ENCODE data around the gene DDX3X. TPM values are rescaled to one million over a fixed set of nuclear protein-coding genes. Genes with fewer than 3 reads are reported as not detected.

DDX3X gene
- total RNA-seq, 1 experiment from 2014 or later, result 209 TPM

GRCh38 chrX:41412261-41413081 is 78.5 kb downstream of the DDX3X start:
- DNase-seq (ENCODE audit: low read depth), result peak; percentile 9

Other genes with a start within 250 kb of the DDX3X start
- gene USP9X, start 248.7 kb upstream of the DDX3X start, total RNA-seq (2014; rRNA removed; shearing (Covaris generic)), result 48.5 and 81.7 TPM in 2 replicates
- gene NYX, start 113.2 kb downstream of the DDX3X start, total RNA-seq (2014; rRNA removed; shearing (Covaris generic)), result not detected in 2 replicates

All from M059J (cell line).